ENCODE data around the gene NGEF.

DNA sequence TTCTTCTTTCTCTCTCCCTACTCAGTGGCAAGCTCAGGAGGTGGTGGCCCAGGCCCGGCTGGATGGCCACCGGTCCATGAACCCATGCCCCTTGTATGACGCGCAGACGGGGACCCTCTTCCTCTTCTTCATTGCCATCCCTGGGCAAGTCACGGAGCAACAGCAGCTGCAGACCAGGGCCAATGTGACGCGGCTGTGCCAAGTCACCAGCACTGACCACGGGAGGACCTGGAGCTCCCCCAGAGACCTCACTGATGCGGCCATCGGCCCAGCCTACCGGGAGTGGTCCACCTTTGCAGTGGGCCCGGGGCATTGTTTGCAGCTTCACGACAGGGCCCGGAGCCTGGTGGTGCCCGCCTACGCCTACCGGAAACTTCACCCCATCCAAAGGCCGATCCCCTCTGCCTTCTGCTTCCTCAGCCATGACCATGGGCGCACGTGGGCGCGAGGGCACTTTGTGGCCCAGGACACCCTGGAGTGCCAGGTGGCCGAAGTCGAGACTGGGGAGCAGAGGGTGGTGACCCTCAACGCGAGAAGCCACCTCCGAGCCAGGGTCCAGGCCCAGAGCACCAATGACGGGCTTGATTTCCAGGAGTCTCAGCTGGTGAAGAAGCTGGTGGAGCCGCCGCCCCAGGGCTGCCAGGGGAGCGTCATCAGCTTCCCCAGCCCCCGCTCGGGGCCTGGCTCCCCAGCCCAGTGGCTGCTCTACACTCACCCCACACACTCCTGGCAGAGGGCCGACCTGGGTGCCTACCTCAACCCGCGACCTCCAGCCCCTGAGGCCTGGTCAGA lies 21.2 kb upstream of the NGEF start:
- no peak for TF ChIP-seq EZH2 (IDR thresholded peaks at IDR 0.05; ENCODE audit: low read length, unreplicated experiment)
- TF ChIP-seq, protein P1, sequence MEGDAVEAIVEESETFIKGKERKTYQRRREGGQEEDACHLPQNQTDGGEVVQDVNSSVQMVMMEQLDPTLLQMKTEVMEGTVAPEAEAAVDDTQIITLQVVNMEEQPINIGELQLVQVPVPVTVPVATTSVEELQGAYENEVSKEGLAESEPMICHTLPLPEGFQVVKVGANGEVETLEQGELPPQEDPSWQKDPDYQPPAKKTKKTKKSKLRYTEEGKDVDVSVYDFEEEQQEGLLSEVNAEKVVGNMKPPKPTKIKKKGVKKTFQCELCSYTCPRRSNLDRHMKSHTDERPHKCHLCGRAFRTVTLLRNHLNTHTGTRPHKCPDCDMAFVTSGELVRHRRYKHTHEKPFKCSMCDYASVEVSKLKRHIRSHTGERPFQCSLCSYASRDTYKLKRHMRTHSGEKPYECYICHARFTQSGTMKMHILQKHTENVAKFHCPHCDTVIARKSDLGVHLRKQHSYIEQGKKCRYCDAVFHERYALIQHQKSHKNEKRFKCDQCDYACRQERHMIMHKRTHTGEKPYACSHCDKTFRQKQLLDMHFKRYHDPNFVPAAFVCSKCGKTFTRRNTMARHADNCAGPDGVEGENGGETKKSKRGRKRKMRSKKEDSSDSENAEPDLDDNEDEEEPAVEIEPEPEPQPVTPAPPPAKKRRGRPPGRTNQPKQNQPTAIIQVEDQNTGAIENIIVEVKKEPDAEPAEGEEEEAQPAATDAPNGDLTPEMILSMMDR (conservative IDR thresholded peaks at IDR 0.05; ENCODE audit: low read depth, low read length) = no peak
- no peak for TF ChIP-seq EZH2phosphoT487 (IDR thresholded peaks at IDR 0.05; ENCODE audit: borderline replicate concordance, low read length)
